Stimulated activated CD4-positive, alpha-beta T cell treated with anti-CD3 and anti-CD28 coated beads, TNF-alpha, amount 100 ng/mL, for 4 hours (primary cell): ENCODE measurements around the gene PKIB.
"Not testable (repeated sequence)": the region's sequence is repeated elsewhere in the genome, so short reads cannot be mapped to it uniquely, and the experiment has no call there.

Experiments used
- DNase-seq, 3 experiments: peaks; one replicate each; pipeline ENCODE4 v3.0.0-alpha.2; 2020; ENCODE audit warnings: low read depth in 3 of 3

The PKIB gene

GRCh38 chr6:122710908-122711635, 100.9 kb downstream of the PKIB start:
- DNase-seq: no peak

GRCh38 chr6:122712093-122712447, 101.9 kb downstream of the PKIB start:
- no peak for DNase-seq

- no peak for DNase-seq
Measured at GRCh38 chr6:122712448-122713137, 102.4 kb downstream of the PKIB start.

- DNase-seq: no peak
Measured at GRCh38 chr6:122713138-122713537, 102.9 kb downstream of the PKIB start.

GRCh38 chr6:122714059-122714458, 103.9 kb downstream of the PKIB start:
- no peak for DNase-seq

GRCh38 chr6:122715725-122716124, 105.5 kb downstream of the PKIB start:
- DNase-seq: no peak

DNA sequence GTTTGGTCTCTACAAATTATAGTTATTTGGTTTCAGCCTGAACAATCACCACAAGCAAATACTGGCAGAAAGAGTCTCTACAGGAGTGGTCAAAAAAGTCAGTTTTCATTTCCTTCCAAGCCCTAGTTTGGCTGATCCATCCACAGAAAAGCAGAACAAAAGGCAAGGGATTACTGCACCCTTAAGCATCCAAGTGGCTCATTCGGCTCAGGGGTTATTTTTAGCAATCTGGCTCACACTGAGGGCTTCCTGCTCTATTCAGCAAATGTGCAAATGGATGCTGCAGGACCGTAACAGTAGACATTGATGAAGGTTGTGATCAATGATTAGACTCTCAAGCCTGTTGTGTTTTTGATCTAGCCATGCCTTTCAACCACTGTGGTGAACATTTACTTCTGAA, 107.1 kb downstream of the PKIB start:
- no peak for DNase-seq

DNA sequence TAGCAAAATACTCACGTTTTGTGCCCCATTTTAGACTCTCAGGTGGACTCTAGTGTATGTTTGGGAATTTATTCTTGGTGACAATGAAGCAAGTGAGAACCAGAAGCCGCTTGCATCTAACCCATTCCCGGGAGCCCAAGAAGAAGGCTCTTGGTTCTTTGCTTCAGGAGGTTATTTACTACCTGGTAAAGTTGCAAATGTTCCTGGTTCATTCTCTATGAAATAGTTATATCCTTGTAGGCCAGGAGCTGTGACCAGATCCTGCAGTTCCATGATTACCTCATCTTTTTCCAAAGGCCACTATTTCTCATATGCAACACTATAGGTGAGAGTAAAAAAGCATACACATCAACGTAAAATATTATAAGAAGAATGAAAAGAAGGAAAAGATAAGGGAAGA, 108.4 kb downstream of the PKIB start:
- no peak for DNase-seq

GRCh38 chr6:122719176-122719575, 109.0 kb downstream of the PKIB start:
- DNase-seq: no peak

DNA sequence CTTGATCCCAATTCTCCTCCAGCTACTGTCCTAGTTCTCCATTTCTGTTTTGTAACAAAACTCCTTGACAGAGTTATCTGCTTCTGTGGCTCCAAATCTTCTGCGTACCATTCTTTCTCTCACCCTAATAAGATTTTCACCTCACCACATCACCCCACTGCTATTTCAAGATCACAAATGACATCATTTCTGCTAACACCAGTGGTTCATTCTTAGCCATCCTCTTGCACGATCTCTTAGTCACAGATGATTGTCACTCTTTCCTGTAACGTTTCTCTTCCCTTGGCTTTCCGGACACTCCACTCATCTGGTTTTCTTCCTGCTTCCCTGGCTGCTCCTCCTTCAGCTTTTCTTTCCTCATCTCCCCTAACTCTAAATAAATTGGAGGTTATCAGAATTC, 112.5 kb downstream of the PKIB start:
- DNase-seq: no peak

DNA sequence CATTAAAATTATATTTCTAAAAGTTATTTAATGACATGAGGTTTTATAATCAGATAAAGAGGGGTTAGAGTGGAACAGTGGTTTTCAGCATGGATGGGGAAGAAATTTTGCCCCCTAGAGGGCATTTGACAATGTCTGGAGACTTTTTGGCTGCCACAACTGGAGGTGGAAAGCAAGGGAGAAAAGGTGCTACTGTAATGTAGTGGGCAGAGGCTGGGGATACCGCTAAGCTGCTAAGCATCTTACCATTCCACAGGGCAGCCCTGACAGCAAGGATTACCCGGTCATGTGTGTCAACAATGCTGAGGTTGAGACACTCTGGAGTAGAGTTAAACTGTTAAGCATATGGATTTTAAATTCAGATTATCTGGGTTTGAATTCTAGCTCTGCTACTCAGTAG, 116.4 kb downstream of the PKIB start:
- no peak for DNase-seq

DNA sequence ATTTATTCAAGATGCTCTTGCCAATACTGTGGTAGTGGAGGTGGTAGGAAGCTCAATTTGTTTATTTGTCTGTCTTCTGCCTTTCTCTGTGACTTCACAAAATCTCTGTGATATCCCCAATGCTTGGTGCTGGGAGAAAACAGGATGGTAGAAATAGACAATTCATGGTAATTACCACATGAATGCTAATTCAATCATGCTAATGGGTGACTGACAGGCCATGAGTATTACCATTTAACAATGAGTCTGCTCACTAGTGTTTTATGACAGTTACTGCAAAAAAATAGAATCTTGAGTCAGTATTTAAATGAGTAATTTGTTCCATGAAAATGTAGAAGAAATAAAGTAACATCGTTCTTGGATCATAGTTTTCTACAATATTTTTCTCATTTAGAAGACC, 117.0 kb downstream of the PKIB start:
- DNase-seq: no peak

GRCh38 chr6:122730334-122730733, 120.1 kb downstream of the PKIB start:
- no peak for DNase-seq

DNA sequence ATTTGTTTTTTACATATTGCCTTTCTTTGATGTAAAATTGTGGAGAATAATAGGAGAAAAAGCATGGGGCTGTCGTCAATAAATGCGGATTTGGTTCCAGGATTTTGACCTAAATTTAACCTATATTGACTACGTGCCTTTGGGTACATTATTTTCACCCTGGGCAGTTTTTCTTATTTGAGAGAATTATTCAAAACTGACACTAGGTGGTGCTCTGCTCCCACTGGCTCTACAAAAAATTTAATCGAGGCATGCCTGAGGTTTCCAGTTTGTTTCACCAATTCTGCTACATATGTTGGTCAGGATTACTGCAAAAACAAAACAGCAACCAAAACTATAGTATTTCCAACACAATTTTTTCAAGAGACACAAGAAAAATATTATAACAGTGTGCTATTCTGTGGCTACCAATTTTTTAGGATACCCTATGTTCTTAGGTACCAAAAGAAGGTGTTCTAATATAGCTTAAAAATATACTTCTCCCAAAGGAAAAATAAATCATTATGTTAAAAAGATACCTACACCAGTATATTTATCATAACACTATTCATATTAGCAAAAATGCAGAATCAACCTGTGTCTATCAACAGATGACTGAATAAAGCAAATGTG, 120.7 kb downstream of the PKIB start:
- no peak for DNase-seq

GRCh38 chr6:122733259-122733658, 123.1 kb downstream of the PKIB start:
- no peak for DNase-seq

- DNase-seq: no peak
Measured at GRCh38 chr6:122734529-122735395, 124.6 kb downstream of the PKIB start.

- no peak for DNase-seq
Measured at GRCh38 chr6:122735582-122735981, 125.4 kb downstream of the PKIB start.

DNA sequence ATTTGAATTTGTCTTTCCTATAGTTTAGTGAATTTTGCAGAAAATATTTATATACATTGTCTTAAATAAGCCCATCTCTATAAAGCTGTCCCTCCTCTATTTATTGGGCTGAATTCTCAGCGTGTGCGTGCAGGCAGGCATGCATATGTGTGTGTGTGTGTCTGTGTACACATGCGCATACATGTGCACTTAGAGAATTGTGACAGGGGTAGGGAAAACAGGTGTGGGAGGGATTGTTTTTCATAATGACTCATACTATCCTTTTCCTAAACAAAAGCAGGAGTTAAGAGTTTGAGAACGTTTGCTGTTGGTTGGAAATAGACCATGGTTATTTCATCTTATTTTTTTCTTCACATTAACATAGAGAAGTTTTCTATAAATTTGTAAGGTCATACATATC, 126.0 kb downstream of the PKIB start:
- no peak for DNase-seq

GRCh38 chr6:122736616-122737015, 126.4 kb downstream of the PKIB start:
- DNase-seq: no peak

- DNase-seq: no peak
Measured at GRCh38 chr6:122740091-122740490, 129.9 kb downstream of the PKIB start.

GRCh38 chr6:122740936-122741335, 130.7 kb downstream of the PKIB start:
- DNase-seq: no peak

- not testable (repeated sequence) for DNase-seq
Measured at GRCh38 chr6:122744247-122744646, 134.0 kb downstream of the PKIB start.
